ENCODE data around the gene HECTD2.
"Not testable (repeated sequence)": the region's sequence is repeated elsewhere in the genome, so short reads cannot be mapped to it uniquely, and the experiment has no call there.

The HECTD2 gene

DNA sequence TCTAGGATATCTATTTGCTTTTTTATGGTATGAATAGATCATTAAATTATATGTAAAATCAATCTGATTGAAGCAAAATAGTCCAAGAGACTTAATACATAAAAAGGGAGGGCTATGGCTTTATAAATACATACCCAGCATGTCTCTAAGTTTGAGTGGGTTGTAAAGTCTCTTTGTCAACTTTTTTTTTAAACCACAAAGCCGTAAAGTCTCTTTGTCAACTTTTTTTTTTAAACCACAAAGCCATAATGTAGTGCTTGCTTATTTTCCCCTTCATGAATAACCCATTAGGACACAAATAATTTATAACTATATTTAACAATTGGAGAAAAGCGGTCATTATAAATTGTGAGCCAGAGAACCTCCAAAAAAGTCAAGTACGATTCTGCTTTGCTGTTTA lies 5.7 kb downstream of the HECTD2 start:
- DNase-seq = no peak

DNA sequence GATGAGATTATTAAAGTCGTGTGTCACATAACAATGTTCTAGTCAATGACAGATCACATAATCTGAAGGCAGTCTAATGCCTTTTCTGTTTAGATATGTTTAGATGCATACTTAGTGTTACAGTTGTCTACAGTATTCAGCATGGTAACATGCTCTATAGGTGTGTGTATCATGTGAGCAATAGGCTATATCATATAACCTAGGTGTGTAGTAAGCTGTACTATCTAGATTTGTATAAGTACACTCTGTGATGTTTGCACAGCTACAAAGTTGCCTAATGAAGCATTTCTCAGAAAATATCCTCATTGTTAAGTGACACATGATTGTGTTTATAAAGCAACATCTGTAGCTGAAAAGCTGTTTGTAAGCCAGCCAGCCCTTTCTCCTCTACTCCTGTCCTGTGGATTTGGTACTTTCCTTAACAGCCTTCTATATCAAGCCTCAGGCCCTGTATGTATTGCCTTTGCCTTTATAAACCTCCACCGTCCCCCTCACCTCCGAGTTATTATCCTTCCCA lies 6.3 kb downstream of the HECTD2 start:
- no peak for DNase-seq

- no peak for DNase-seq
These were observed 8.3 kb downstream of the HECTD2 start for GRCh38 chr10:91418416-91418815.

GRCh38 chr10:91420868-91421267 lies 10.7 kb downstream of the HECTD2 start:
- no peak for DNase-seq

- no peak for DNase-seq
These were observed 12.8 kb downstream of the HECTD2 start for GRCh38 chr10:91422915-91423314.

DNA sequence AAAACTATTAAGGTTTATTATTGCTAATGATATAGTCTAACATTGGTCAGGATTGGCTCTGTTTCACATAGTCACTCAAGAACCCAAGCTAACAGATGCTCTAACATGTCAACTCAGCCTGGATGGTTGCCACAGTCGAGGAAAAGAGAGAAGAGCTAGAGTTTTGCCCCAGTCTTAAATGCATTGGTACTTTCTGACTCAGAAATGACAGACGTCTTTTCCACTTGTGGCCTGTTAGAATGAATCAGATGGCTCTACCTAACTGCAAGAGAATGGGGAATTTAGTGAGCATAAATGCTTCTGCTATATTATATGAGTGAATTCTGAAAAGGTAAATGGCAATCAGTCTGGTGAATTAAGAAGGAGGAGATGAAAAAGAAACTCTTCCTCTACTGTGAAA lies 13.9 kb downstream of the HECTD2 start:
- peak; percentile 25 to 26 for DNase-seq

GRCh38 chr10:91432175-91432574 lies 22.0 kb downstream of the HECTD2 start:
- DNase-seq = no peak

DNA sequence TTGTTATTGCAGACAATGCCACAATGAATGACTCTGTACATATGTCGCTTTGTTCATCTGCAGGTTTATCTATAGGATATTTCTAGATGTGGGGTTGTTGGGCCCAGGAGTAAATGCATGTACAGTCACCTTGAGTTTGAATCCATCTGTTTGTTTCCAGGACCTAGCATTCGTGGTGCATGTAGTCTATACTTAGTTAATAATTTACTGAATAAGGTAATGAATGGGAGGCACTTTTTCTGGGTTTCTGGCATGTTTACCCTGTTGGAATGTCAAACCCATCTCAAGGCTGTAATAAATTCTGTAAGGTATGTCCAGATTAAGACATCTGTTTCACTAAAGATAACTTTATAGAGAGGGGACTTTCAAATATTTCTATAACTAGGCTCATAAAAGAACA lies 23.5 kb downstream of the HECTD2 start:
- no peak for DNase-seq

DNA sequence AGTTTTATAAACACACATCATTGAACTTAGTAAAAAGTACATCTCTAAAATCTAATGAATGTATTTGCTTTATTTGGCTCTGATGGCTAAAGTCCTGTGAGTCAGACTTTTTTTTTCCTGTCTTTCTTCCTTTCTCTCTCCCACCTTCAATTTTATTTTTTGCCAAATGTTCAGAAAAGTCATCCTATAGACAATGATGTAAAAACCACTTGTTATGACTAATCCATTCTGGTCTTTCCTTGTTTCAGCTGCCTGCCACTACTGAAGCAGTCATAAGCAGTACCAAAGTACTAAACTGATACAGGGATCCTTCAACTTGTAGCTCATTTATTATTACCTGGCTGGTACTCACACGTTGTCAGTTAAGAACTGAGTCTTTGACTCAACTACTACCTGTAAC lies 23.9 kb downstream of the HECTD2 start:
- DNase-seq = no peak

GRCh38 chr10:91435241-91435640 lies 25.1 kb downstream of the HECTD2 start:
- DNase-seq = no peak

DNA sequence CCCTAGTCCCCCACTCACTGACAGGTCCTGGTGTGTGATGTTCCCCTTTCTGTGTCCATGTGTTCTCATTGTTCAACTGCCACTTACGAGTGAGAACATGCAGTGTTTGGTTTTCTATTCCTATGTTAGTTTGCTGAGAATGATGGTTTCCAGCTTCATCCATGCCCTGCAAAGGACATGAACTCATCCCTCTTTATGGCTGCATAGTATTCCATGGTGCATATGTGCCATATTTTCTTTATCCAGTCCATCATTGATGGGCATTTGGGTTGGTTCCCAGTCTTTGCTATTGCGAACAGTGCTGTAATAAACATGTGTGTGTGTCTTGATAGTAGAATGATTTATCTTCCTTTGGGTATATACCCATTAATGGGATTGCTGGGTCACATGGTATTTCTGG lies 28.1 kb downstream of the HECTD2 start:
- DNase-seq = not testable (repeated sequence)

DNA sequence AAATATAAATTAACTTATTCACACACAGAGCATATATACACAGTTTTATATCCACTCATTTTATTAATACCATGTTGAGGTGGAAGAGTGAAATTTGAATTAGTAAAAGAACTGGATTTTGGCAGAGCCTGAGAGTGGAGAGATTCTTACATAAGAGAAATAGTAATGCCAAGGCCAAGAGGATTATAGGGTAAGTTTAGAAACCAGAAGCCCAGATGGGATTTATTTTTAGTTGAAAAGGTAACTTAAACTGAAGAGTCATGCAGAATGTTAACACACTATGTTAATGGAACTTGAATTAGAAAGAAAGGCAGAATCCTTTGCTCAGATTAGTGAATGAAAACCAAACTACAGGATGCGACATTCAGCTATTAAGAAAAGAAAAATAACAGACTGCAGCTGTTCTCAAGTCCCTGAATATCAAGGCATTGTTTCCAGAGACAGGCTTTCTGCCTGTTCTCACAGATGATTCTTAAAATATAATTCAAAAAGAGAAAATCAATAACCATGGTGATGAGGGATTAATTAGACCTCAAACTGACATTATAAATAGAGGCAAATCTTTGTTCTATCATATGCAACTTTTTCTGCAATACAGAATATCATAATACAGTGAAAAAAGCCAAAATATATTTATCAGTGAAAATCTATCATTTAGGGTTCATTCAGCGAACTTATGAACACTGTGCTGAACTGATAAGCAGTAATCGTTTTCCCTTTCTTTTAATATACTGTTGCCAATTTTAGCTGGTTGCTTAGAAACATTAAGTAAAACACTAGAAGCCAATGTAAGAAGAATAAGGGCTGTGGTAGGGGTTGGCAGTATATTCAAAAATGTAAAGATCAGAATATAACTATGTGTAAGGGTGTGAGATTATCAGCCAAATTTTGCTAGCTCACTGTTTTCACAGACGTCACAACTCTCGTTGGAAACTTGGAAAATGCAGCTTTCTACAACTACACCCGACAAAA lies 34.4 kb downstream of the HECTD2 start:
- DNase-seq = no peak

DNA sequence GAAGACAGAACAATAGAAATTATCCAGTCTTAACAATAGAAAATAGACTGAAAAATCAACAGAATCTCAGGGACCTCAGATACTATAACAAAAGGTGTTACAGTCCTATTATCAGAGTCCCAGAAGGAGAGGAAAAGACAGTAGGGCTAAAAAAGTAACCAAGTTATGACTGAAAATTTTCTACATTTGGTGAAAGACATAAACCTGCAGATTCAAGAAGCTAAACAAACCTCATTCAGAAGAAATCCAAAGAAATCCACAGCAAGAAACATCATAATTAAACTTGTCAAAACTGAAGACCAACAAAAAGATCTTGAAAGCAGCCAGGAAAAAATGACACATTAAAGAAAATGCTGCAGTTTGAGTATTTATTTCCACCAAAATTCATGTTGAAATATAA lies 41.9 kb downstream of the HECTD2 start:
- no peak for DNase-seq

- DNase-seq = no peak
These were observed 43.4 kb downstream of the HECTD2 start for GRCh38 chr10:91453535-91453934.

GRCh38 chr10:91455135-91455534 lies 45.0 kb downstream of the HECTD2 start:
- not testable (repeated sequence) for DNase-seq

GRCh38 chr10:91460681-91461080 lies 50.5 kb downstream of the HECTD2 start:
- no peak for DNase-seq

DNA sequence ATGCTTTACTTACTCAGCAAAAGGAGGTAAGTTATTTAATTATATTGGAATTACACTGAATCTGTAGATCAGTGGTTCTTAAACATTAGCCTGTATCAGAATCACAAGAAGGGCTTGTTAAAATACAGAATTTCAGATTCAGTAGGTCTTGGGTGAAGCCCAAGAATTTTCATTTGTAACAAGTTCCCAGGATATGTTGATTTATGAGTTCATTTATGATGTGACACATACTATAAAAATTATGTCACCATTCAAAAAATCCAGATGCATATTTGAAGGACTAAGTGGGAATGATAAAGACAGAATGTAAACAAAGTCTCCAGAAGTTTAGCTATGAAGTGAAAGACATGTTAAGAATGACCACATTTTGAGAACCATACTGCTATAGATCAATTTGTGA lies 52.3 kb downstream of the HECTD2 start:
- DNase-seq = no peak

DNA sequence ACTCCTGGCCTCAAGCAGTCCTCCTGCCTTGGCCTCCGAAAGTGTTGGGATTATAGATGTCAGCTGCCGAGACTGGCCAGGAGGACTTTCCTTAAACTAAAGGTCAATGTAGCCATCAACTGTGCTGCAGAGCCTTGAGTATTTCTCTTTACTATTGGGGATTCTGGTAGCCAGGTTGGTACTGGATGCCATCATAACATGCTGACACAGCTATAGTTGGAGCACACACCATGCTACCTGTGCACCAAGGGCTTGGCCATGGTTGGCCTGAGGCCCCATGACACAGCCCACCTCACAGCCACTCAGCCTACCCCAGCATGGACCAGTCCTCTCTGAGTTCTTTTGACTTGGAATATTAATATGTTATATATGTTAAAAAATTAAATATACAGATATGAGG lies 54.4 kb downstream of the HECTD2 start:
- no peak for DNase-seq

GRCh38 chr10:91465261-91465660 lies 55.1 kb downstream of the HECTD2 start:
- DNase-seq = no peak

GRCh38 chr10:91467114-91467513 lies 57.0 kb downstream of the HECTD2 start:
- DNase-seq = no peak

- DNase-seq = no peak
These were observed 61.5 kb downstream of the HECTD2 start for GRCh38 chr10:91471602-91472001.

- DNase-seq = no peak
These were observed 62.8 kb downstream of the HECTD2 start for GRCh38 chr10:91472911-91473310.

GRCh38 chr10:91474009-91474408 lies 63.9 kb downstream of the HECTD2 start:
- DNase-seq = no peak

GRCh38 chr10:91477236-91477635 lies 67.1 kb downstream of the HECTD2 start:
- no peak for DNase-seq

GRCh38 chr10:91479583-91479982 lies 69.4 kb downstream of the HECTD2 start:
- no peak for DNase-seq
